KBM-7 (cell line): Measurements from ENCODE around the gene ACSL1.
A peak's percentile ranks its signal among the peaks of the same experiment; 100 is the strongest.

Experiments
- DNase-seq: peaks from one replicate; pipeline ENCODE4 v3.0.0-alpha.2; 2015
- in situ Hi-C: fragments of 300-500 bp; cut with MboI; formaldehyde crosslinking; loops from 2 replicates; pipeline ENCODE4 v1.14.3; 2020; ENCODE audit warnings: low sequenced_read_pairs, low pct_unique_long_range_greater_than_20kb, mixed read lengths

ACSL1 gene

GRCh38 chr4:184766446-184766845 is 59.3 kb downstream of the ACSL1 start:
- DNase-seq: no peak
- in situ Hi-C loops: loop anchor here (25.0 kb wide), 1 partner anchor 221 kb away; no protein-coding TSS in a partner anchor

DNA sequence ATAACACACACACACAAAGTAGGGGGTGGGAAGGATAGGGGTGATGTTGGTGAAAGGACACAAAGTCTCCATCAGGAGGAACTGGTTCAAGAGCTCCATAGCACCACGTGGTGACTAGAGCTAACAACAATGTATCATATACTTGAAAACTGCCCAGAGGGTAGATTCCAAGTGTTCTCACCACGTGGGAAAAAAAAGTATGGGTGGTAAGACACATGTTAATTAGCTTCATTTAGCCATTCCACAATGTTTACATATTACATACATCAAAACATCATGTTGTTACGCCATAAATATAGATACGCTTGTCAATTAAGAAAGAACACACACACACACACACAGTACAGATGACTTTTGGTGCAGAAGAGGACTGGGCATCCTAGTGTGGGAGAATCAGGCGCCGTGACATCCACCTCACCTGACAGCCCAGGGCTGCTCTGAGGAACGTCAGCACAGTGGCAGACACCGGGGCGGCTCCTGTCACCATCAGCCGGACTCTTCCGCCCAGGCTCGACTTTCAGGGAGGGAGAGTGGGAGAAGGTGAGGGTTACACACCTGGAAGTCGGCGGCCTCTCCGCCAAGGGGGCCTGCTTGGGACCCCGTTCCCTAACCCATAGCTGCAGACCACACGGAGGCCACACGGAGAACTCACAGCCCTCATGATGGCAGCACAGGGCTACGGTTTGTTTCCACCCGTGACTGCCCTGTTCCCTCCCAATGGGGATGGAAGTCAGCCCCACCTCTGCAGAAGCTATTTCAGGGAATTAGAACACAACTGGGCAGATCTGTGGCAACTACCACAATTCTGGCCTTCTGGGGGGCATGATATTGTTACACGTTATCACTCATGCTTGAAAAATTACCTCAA is 60.1 kb downstream of the ACSL1 start:
- in situ Hi-C loops: loop anchor here (25.0 kb wide), 1 partner anchor 222 kb away; no protein-coding TSS in a partner anchor
- no peak for DNase-seq

GRCh38 chr4:184764601-184765000 is 61.2 kb downstream of the ACSL1 start:
- in situ Hi-C loops: loop anchor here (25.0 kb wide), 1 partner anchor 223 kb away; no protein-coding TSS in a partner anchor
- DNase-seq: no peak

- in situ Hi-C loops: loop anchor here (25.0 kb wide), 1 partner anchor 224 kb away; no protein-coding TSS in a partner anchor
- DNase-seq: no peak
These were observed 62.5 kb downstream of the ACSL1 start for GRCh38 chr4:184763150-184763780.

DNA sequence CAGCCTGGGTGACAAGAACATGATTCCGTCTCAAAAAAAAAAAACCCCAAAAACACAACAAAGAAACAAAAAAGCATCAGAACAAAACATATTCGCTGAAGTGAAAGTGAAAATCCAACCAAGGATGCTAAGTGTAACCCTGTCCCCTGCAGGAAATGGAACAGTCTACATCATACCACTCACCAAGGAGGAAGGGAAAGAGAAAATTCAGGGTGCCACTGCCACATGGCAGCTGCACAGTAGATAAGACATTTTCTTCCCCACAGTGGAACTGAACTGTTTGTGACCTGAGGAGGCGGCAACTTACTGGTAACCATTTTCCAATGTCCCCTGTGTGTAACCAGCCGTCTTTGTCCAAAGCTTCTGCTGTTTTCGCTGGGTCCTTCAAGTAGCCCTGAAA is 63.7 kb downstream of the ACSL1 start:
- DNase-seq: no peak

GRCh38 chr4:184760681-184761080 is 65.1 kb downstream of the ACSL1 start:
- DNase-seq: no peak
- in situ Hi-C loops: loop anchor here (25.0 kb wide), 1 partner anchor 227 kb away; no protein-coding TSS in a partner anchor

More for the DNA sequence above, 63.7 kb downstream of the ACSL1 start:
- in situ Hi-C loops: loop anchor here (25.0 kb wide), 1 partner anchor 225 kb away; no protein-coding TSS in a partner anchor

GRCh38 chr4:184757810-184758209 is 68.0 kb downstream of the ACSL1 start:
- no peak for DNase-seq
- in situ Hi-C loops: loop anchor here (25.0 kb wide), 1 partner anchor 229 kb away; no protein-coding TSS in a partner anchor

GRCh38 chr4:184756399-184756798 is 69.4 kb downstream of the ACSL1 start:
- in situ Hi-C loops: loop anchor here (25.0 kb wide), 1 partner anchor 231 kb away; no protein-coding TSS in a partner anchor

DNA sequence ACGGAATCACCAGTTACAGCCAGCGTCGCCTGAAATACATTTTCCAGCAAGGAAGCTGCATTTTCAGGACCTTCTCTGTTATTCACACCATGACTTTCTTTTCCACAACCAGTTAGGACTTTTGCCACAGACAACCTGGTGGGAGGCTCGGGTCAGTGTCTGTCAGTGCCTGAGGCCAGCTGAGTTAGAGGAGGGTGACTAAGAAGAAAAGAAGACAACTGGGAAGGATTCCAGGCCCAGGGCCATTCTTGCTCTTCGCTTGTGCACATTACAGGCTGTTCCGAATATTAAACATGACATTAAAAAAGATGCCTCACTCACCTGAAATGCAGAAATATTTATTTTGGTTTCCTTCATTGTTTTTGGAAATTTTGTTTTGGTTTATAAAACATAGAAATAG is 70.5 kb downstream of the ACSL1 start:
- in situ Hi-C loops: loop anchor here (25.0 kb wide), 1 partner anchor 232 kb away; no protein-coding TSS in a partner anchor
- DNase-seq: no peak

More at GRCh38 chr4:184756399-184756798, 69.4 kb downstream of the ACSL1 start:
- DNase-seq: no peak

- DNase-seq: no peak
- in situ Hi-C loops: loop anchor here (25.0 kb wide), 1 partner anchor 235 kb away; no protein-coding TSS in a partner anchor
These were observed 73.1 kb downstream of the ACSL1 start for GRCh38 chr4:184752496-184753275.

GRCh38 chr4:184751585-184751956 is 74.2 kb downstream of the ACSL1 start:
- DNase-seq: peak; percentile 51
- in situ Hi-C loops: loop anchor here (25.0 kb wide), 1 partner anchor 236 kb away; no protein-coding TSS in a partner anchor

GRCh38 chr4:184750926-184751584 is 74.7 kb downstream of the ACSL1 start:
- no peak for DNase-seq

GRCh38 chr4:184748251-184748652 is 77.5 kb downstream of the ACSL1 start:
- no peak for DNase-seq

More at GRCh38 chr4:184750926-184751584, 74.7 kb downstream of the ACSL1 start:
- in situ Hi-C loops: loop anchor here (25.0 kb wide), 1 partner anchor 236 kb away; no protein-coding TSS in a partner anchor

GRCh38 chr4:184747034-184747830 is 78.5 kb downstream of the ACSL1 start:
- DNase-seq: no peak
- in situ Hi-C loops: loop anchor here (25.0 kb wide), 1 partner anchor 365 kb away; no protein-coding TSS in a partner anchor

More at GRCh38 chr4:184748251-184748652, 77.5 kb downstream of the ACSL1 start:
- in situ Hi-C loops: loop anchor here (25.0 kb wide), 1 partner anchor 364 kb away; no protein-coding TSS in a partner anchor

GRCh38 chr4:184745831-184746795 is 79.7 kb downstream of the ACSL1 start:
- in situ Hi-C loops: loop anchor here (25.0 kb wide), 1 partner anchor 366 kb away; no protein-coding TSS in a partner anchor
- DNase-seq: peak; percentile 91

GRCh38 chr4:184744236-184744635 is 81.5 kb downstream of the ACSL1 start:
- in situ Hi-C loops: loop anchor here (25.0 kb wide), 1 partner anchor 368 kb away; no protein-coding TSS in a partner anchor
- DNase-seq: no peak
